ENCODE data around the gene PTGR1.

The PTGR1 gene

GRCh38 chr9:111548623-111549022 lies 50.8 kb downstream of the PTGR1 start:
- TF ChIP-seq CTCF (IDR thresholded peaks at IDR 0.05; ENCODE audit: control extremely low read depth, extremely low read depth, low read depth, missing control alignments): no peak
- ChIA-PET CTCF (interaction anchor here (2.0 kb wide), 1 partner anchor 17 kb away, joined by 4 read pairs; no protein-coding TSS in a partner anchor), POLR2A (no interaction called here)
- no peak for DNase-seq (ENCODE audit: extremely low spot score)

- no peak for DNase-seq (ENCODE audit: extremely low spot score)
- POLR2A ChIA-PET: no interaction called here
- CTCF ChIA-PET: interaction anchor here (1.4 to 2.0 kb wide), 2 partner anchors 9 to 47 kb away, joined by 3 to 8 read pairs; no protein-coding TSS in a partner anchor
- TF ChIP-seq CTCF (IDR thresholded peaks at IDR 0.05; ENCODE audit: control extremely low read depth, extremely low read depth, low read depth, missing control alignments): no peak
These were observed 56.8 kb downstream of the PTGR1 start for GRCh38 chr9:111542497-111543254.

- ChIA-PET CTCF (interaction anchor here (1.0 to 2.4 kb wide), 3 partner anchors 10 to 20 kb away, joined by 3 to 8 read pairs (median 3); no protein-coding TSS in a partner anchor), POLR2A (interaction anchor here (0.6 kb wide), 2 partner anchors 57 to 1277 kb away, joined by 3 to 8 read pairs; no protein-coding TSS in a partner anchor)
- no peak for TF ChIP-seq CTCF (IDR thresholded peaks at IDR 0.05; ENCODE audit: control extremely low read depth, extremely low read depth, low read depth, missing control alignments)
- DNase-seq (ENCODE audit: extremely low spot score): no peak
These were observed 66.2 kb downstream of the PTGR1 start for GRCh38 chr9:111533099-111533790.

- CTCF ChIA-PET: no interaction called here
- DNase-seq (ENCODE audit: extremely low spot score): no peak
- no peak for TF ChIP-seq CTCF (IDR thresholded peaks at IDR 0.05; ENCODE audit: control extremely low read depth, extremely low read depth, low read depth, missing control alignments)
- POLR2A ChIA-PET: no interaction called here
These were observed 67.7 kb downstream of the PTGR1 start for GRCh38 chr9:111531716-111532115.

- ChIA-PET CTCF (interaction anchor here (1.6 kb wide), 1 partner anchor 9 kb away, joined by 5 read pairs; no protein-coding TSS in a partner anchor), POLR2A (no interaction called here)
- DNase-seq (ENCODE audit: extremely low spot score): no peak
- no peak for TF ChIP-seq CTCF (IDR thresholded peaks at IDR 0.05; ENCODE audit: control extremely low read depth, extremely low read depth, low read depth, missing control alignments)
These were observed 69.7 kb downstream of the PTGR1 start for GRCh38 chr9:111529787-111530186.

GRCh38 chr9:111527347-111527746 lies 72.1 kb downstream of the PTGR1 start:
- ChIA-PET CTCF (interaction anchor here (0.8 to 1.5 kb wide), 2 partner anchors 11 to 14 kb away, joined by 4 read pairs; no protein-coding TSS in a partner anchor), POLR2A (no interaction called here)
- no peak for DNase-seq (ENCODE audit: extremely low spot score)
- TF ChIP-seq CTCF (IDR thresholded peaks at IDR 0.05; ENCODE audit: control extremely low read depth, extremely low read depth, low read depth, missing control alignments): no peak
